ENCODE results near the gene PCDHGB7.

GRCh38 chr5:141421489-141421855, 4.0 kb downstream of the PCDHGB7 start:
- TF ChIP-seq REST (IDR thresholded peaks at IDR 0.05; ENCODE audit: low read depth, low read length), result no peak
- TF ChIP-seq CTCF (IDR thresholded peaks at IDR 0.05), result no peak
- TF ChIP-seq GATA2 (CRISPR knock-in tag; IDR thresholded peaks at IDR 0.05), result no peak
- TF ChIP-seq RCOR1 (IDR thresholded peaks at IDR 0.05; ENCODE audit: low read length), result no peak
- no peak for TF ChIP-seq JUND (IDR thresholded peaks at IDR 0.05)
- TF ChIP-seq USF2 (IDR thresholded peaks at IDR 0.05; ENCODE audit: borderline replicate concordance, low read depth, low read length), result no peak
- TF ChIP-seq CHD2 (IDR thresholded peaks at IDR 0.05; ENCODE audit: low read length, partially characterized antibody), result no peak
- TF ChIP-seq SMC3 (IDR thresholded peaks at IDR 0.05; ENCODE audit: low read depth, low read length), result no peak
- no peak for TF ChIP-seq ZBTB33 (IDR thresholded peaks at IDR 0.05; ENCODE audit: borderline replicate concordance, low read depth)
- no peak for TF ChIP-seq MXI1 (IDR thresholded peaks at IDR 0.05; ENCODE audit: low read depth, low read length)
- TF ChIP-seq RFX5 (IDR thresholded peaks at IDR 0.05; ENCODE audit: low read length), result no peak
